ENCODE measurements around the gene ZNF587B.
A peak's percentile ranks its signal among the peaks of the same experiment; 100 is the strongest.
"Not testable (repeated sequence)": the region's sequence is repeated elsewhere in the genome, so short reads cannot be mapped to it uniquely, and the experiment has no call there.

Gene ZNF587B

GRCh38 chr19:57862351-57862750 lies 32.3 kb downstream of the ZNF587B start:
- not testable (repeated sequence) for DNase-seq (ENCODE audit: insufficient read length, low spot score); FAIRE-seq

GRCh38 chr19:57867868-57868492 lies 37.9 kb downstream of the ZNF587B start:
- DNase-seq (ENCODE audit: insufficient read length, low spot score) (no peak), FAIRE-seq (no peak)

GRCh38 chr19:57869655-57870054 lies 39.6 kb downstream of the ZNF587B start:
- DNase-seq (ENCODE audit: insufficient read length, low spot score), result not testable (repeated sequence)

GRCh38 chr19:57870225-57870624 lies 40.1 kb downstream of the ZNF587B start:
- DNase-seq (ENCODE audit: insufficient read length, low spot score) (no peak), FAIRE-seq (no peak)

More at GRCh38 chr19:57869655-57870054, 39.6 kb downstream of the ZNF587B start:
- FAIRE-seq, result not testable (repeated sequence)

- FAIRE-seq, result no peak
- no peak for DNase-seq (ENCODE audit: insufficient read length, low spot score)
These were observed 42.4 kb downstream of the ZNF587B start for GRCh38 chr19:57872450-57872849.

- FAIRE-seq, result not testable (repeated sequence)
These were observed 44.0 kb downstream of the ZNF587B start for GRCh38 chr19:57873883-57874799.

GRCh38 chr19:57886046-57886445 lies 55.9 kb downstream of the ZNF587B start:
- FAIRE-seq (no peak), DNase-seq (ENCODE audit: insufficient read length, low spot score) (no peak)

More at GRCh38 chr19:57873883-57874799, 44.0 kb downstream of the ZNF587B start:
- DNase-seq (ENCODE audit: insufficient read length, low spot score), result not testable (repeated sequence)

GRCh38 chr19:57887195-57887941 lies 57.3 kb downstream of the ZNF587B start:
- no peak for DNase-seq (ENCODE audit: insufficient read length, low spot score)
- no peak for FAIRE-seq

- FAIRE-seq (no peak), DNase-seq (ENCODE audit: insufficient read length, low spot score) (no peak)
These were observed 58.0 kb downstream of the ZNF587B start for GRCh38 chr19:57888107-57888559.

- peak; percentile 30 for DNase-seq (ENCODE audit: insufficient read length, low spot score)
- no peak for FAIRE-seq
These were observed 58.6 kb downstream of the ZNF587B start, which contains the start of gene ZNF814 for GRCh38 chr19:57888560-57889231. Gene ZNF814 (minus strand): TSS chr19:57889037. CDS start chr19:57888802, 235 bp downstream.

GRCh38 chr19:57890706-57891105 lies 60.6 kb downstream of the ZNF587B start:
- not testable (repeated sequence) for FAIRE-seq; DNase-seq (ENCODE audit: insufficient read length, low spot score)
